GM18517 (cell line): Measurements from ENCODE around the gene HYAL2.
"Not testable (repeated sequence)": the region's sequence is repeated elsewhere in the genome, so short reads cannot be mapped to it uniquely, and the experiment has no call there.

Source experiments
- ATAC-seq: cut with Tn5 transposase; IDR thresholded peaks from one replicate; pipeline ENCODE4 v1.9.1; 2021; ENCODE audit warnings: mild to moderate bottlenecking, moderate library complexity; ENCODE audit not compliant: unreplicated experiment

Gene HYAL2

GRCh38 chr3:50272911-50273688 is 49.4 kb downstream of the HYAL2 start:
- ATAC-seq, result peak; percentile 88

- not testable (repeated sequence) for ATAC-seq
Observed at GRCh38 chr3:50272538-50272910, 50.0 kb downstream of the HYAL2 start.

GRCh38 chr3:50271314-50271936 is 51.1 kb downstream of the HYAL2 start:
- ATAC-seq, result no peak

- ATAC-seq, result no peak
Observed at GRCh38 chr3:50270422-50271224, 51.9 kb downstream of the HYAL2 start.

GRCh38 chr3:50269977-50270413 is 52.5 kb downstream of the HYAL2 start:
- no peak for ATAC-seq

GRCh38 chr3:50269460-50269859 is 53.1 kb downstream of the HYAL2 start:
- ATAC-seq, result no peak

- no peak for ATAC-seq
Observed at GRCh38 chr3:50268703-50269451, 53.7 kb downstream of the HYAL2 start, which contains the start of gene SEMA3B. SEMA3B (plus strand) TSS chr3:50269147; CDS start chr3:50269241, 94 bp downstream.

- no peak for ATAC-seq
Observed at GRCh38 chr3:50268276-50268675, 54.3 kb downstream of the HYAL2 start.
